Small intestine (tissue), 7 donors: Measurements from ENCODE around the gene CACNB3. TPM values are rescaled to one million over a fixed set of nuclear protein-coding genes. Genes with fewer than 3 reads are reported as not detected.
"Not testable (repeated sequence)": the region's sequence is repeated elsewhere in the genome, so short reads cannot be mapped to it uniquely, and the experiment has no call there.

Experiments used
- DNase-seq, 2 donors: peaks; one replicate each; pipeline versions ENCODE4 v3.0.0 to v3.0.0-alpha.2; 2013
- FAIRE-seq: peaks from 2 replicates; lab custom pipeline; 2012; peaks lifted over from hg19 to GRCh38; lab: Jason Lieb, UNC
- H3K27ac ChIP-seq, 3 donors: one replicate each; pipeline ENCODE4 v1.5.1; 2013; ENCODE audit warnings: low read length in 2 of 3, mild to moderate bottlenecking in 2 of 3, control low read depth in 1 of 3, inconsistent platforms in 1 of 3, low read depth in 1 of 3, moderate library complexity in 1 of 3
- H3K27me3 ChIP-seq, 3 donors: one replicate each; pipeline ENCODE4 v1.6.1; 2013; ENCODE audit warnings: low read length in 3 of 3, inconsistent platforms in 1 of 3; ENCODE audit not compliant: control insufficient read depth in 3 of 3, insufficient read depth in 3 of 3
- H3K36me3 ChIP-seq, 3 donors: one replicate each; pipeline ENCODE4 v1.6.1; 2013; ENCODE audit warnings: low read length in 3 of 3, inconsistent platforms in 1 of 3, low read depth in 1 of 3, mild to moderate bottlenecking in 1 of 3, moderate library complexity in 1 of 3; ENCODE audit not compliant: control insufficient read depth in 3 of 3, insufficient read depth in 2 of 3
- H3K4me1 ChIP-seq, 3 donors: one replicate each; pipeline ENCODE4 v1.6.1; 2013; ENCODE audit warnings: low read length in 2 of 3, inconsistent platforms in 1 of 3, low read depth in 1 of 3, mild to moderate bottlenecking in 1 of 3, moderate library complexity in 1 of 3; ENCODE audit not compliant: control insufficient read depth in 3 of 3, insufficient read depth in 2 of 3
- H3K4me3 ChIP-seq, 3 donors: one replicate each; pipeline ENCODE4 v1.5.1; 2013; ENCODE audit warnings: low read length in 3 of 3, control low read depth in 1 of 3, inconsistent platforms in 1 of 3, low read depth in 1 of 3, mild to moderate bottlenecking in 1 of 3, moderate library complexity in 1 of 3
- H3K9me3 ChIP-seq, 2 donors: one replicate each; pipeline ENCODE4 v1.6.1; 2013; ENCODE audit warnings: low read depth in 1 of 2, low read length in 1 of 2; ENCODE audit not compliant: control insufficient read depth in 2 of 2, insufficient read depth in 1 of 2
- WGBS, 3 donors: extraction: QIAGEN DNeasy Blood & Tissue Kit; methylation state at CpG; one replicate each; pipeline ENCODE4 v1.1.7; 2013; 5-methylcytosine and 5-hydroxymethylcytosine counted together
- polyA plus RNA-seq, 4 donors: library from polyadenylated mRNA; stranded (reverse) in 3 of 4; unstranded in 1 of 4; fragments of 200-250 nt in 3 of 4; fragments of 120-200 nt in 1 of 4; gene quantifications; one replicate each; pipeline versions ENCODE4 v1.2.1 to v1.2.3, GENCODE V29; 2013
- donor health status: healthy with polysubstance abuse.
- donor health status: control.
- donor health status: control.
- donor health status: Bipolar disorder and iron deficiency.
- donor health status: healthy.

The CACNB3 gene
- polyA plus RNA-seq, 4 donors: 11.6 to 12.2 (median 12.0) TPM

DNA sequence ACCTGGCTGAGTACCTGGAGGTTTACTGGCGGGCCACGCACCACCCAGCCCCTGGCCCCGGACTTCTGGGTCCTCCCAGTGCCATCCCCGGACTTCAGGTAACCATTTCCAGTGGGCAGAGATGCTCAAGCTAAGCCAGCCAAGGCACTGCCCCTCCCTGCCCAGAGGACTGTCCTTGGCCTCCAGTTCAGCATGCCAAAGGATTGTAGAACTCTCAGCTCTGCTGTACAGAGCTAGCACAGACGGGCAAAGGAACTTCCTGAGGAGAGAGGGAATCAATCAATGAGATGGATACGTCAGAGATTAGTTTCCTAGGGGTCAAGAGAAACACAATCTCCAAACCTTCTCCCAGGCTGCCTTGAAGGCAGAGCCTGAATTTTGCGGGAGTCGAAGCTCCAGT lies 8.7 kb downstream of the CACNB3 start:
- DNase-seq: no peak

DNA sequence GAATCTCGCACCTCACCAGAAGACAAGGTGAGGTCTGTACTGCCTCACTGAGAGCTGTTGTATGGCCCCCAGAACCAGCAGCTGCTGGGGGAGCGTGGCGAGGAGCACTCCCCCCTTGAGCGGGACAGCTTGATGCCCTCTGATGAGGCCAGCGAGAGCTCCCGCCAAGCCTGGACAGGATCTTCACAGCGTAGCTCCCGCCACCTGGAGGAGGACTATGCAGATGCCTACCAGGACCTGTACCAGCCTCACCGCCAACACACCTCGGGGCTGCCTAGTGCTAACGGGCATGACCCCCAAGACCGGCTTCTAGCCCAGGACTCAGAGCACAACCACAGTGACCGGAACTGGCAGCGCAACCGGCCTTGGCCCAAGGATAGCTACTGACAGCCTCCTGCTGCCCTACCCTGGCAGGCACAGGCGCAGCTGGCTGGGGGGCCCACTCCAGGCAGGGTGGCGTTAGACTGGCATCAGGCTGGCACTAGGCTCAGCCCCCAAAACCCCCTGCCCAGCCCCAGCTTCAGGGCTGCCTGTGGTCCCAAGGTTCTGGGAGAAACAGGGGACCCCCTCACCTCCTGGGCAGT lies 9.3 kb downstream of the CACNB3 start:
- no peak for DNase-seq
- WGBS, 3 donors: 94 to 95% (median 94%) methylated on average over 16 to 17 of the region's 17 CpGs
- no peak for FAIRE-seq
- Histone ChIP-seq H3K27ac (no peak overlapping the region), H3K9me3 (no peaks in the 10 kb centered on the region), H3K36me3 (peaks cover 23 to 89% (median 25%) of the 10 kb centered on the region in 3 donors), H3K27me3 (no peaks in the 10 kb centered on the region), H3K4me3 (no peak overlapping the region), H3K4me1 (no peaks in the 10 kb centered on the region)

More for the DNA sequence above, 8.7 kb downstream of the CACNB3 start:
- Histone ChIP-seq H3K4me1 (peaks cover 0 to 3% (median 0%) of the 10 kb centered on the region in 3 donors), H3K9me3 (no peaks in the 10 kb centered on the region), H3K4me3 (no peak overlapping the region), H3K27ac (no peak overlapping the region), H3K36me3 (peaks cover 20 to 87% (median 23%) of the 10 kb centered on the region in 3 donors), H3K27me3 (no peaks in the 10 kb centered on the region)
- WGBS, 3 donors: 84 to 89% (median 89%) methylated on average over 8 of the region's 8 CpGs
- no peak for FAIRE-seq

- Histone ChIP-seq H3K36me3 (peaks cover 24 to 95% (median 29%) of the 10 kb centered on the region in 3 donors), H3K4me3 (no peak overlapping the region), H3K4me1 (no peaks in the 10 kb centered on the region), H3K27ac (no peak overlapping the region), H3K27me3 (no peaks in the 10 kb centered on the region), H3K9me3 (no peaks in the 10 kb centered on the region)
- FAIRE-seq: no peak
- DNase-seq: no peak
- WGBS, 3 donors: 36 to 69% (median 45%) methylated on average over 2 of the region's 2 CpGs
Observed at GRCh38 chr12:48828293-48828692, 10.0 kb downstream of the CACNB3 start.

- no peaks in the 10 kb centered on the region for H3K4me1 ChIP-seq
- H3K9me3 ChIP-seq: no peaks in the 10 kb centered on the region
- DNase-seq (no peak), FAIRE-seq (no peak)
- H3K4me3 ChIP-seq: no peak overlapping the region
- 88 to 97% (median 89%) methylated on average over 14 to 16 of the region's 16 CpGs for WGBS, 3 donors
- no peak overlapping the region for H3K27ac ChIP-seq
- peaks cover 30 to 93% (median 32%) of the 10 kb centered on the region in 3 donors for H3K36me3 ChIP-seq
- no peaks in the 10 kb centered on the region for H3K27me3 ChIP-seq
Observed at GRCh38 chr12:48828841-48829575, 10.7 kb downstream of the CACNB3 start.

- no peak for DNase-seq
- Histone ChIP-seq H3K27me3 (no peaks in the 10 kb centered on the region), H3K9me3 (no peaks in the 10 kb centered on the region), H3K27ac (no peak overlapping the region), H3K36me3 (peaks cover 34 to 94% (median 40%) of the 10 kb centered on the region in 3 donors), H3K4me3 (no peak overlapping the region), H3K4me1 (no peaks in the 10 kb centered on the region)
- 84 to 91% (median 90%) methylated on average over 6 of the region's 6 CpGs for WGBS, 3 donors
- FAIRE-seq: no peak
Observed at GRCh38 chr12:48831257-48831656, 13.0 kb downstream of the CACNB3 start.

- no peaks in the 10 kb centered on the region for H3K4me1 ChIP-seq
- no peak for FAIRE-seq
- no peak overlapping the region for H3K27ac ChIP-seq
- H3K9me3 ChIP-seq: no peaks in the 10 kb centered on the region
- peaks cover 34 to 93% (median 48%) of the 10 kb centered on the region in 3 donors for H3K36me3 ChIP-seq
- 87 to 93% (median 89%) methylated on average over 12 of the region's 12 CpGs for WGBS, 3 donors
- no peaks in the 10 kb centered on the region for H3K27me3 ChIP-seq
- H3K4me3 ChIP-seq: no peak overlapping the region
- DNase-seq: no peak
Observed at GRCh38 chr12:48832321-48833060, 14.2 kb downstream of the CACNB3 start.

- no peak overlapping the region for H3K27ac ChIP-seq
- no peaks in the 10 kb centered on the region for H3K27me3 ChIP-seq
Observed at GRCh38 chr12:48838048-48838447, 19.8 kb downstream of the CACNB3 start.

GRCh38 chr12:48842021-48842420 lies 23.7 kb downstream of the CACNB3 start:
- not testable (repeated sequence) for H3K9me3 ChIP-seq, H3K4me3 ChIP-seq, H3K27me3 ChIP-seq, DNase-seq, H3K27ac ChIP-seq, H3K4me1 ChIP-seq, FAIRE-seq
- WGBS, 3 donors: 95 to 98% (median 97%) methylated on average over 7 to 29 of the region's 29 CpGs
- H3K36me3 ChIP-seq: peaks cover 24 to 67% (median 33%) of the 10 kb centered on the region in 3 donors

More at GRCh38 chr12:48838048-48838447, 19.8 kb downstream of the CACNB3 start:
- 80 to 87% (median 83%) methylated on average over 4 of the region's 4 CpGs for WGBS, 3 donors
- no peak for DNase-seq
- FAIRE-seq: no peak
- no peaks in the 10 kb centered on the region for H3K9me3 ChIP-seq
- H3K4me1 ChIP-seq: no peaks in the 10 kb centered on the region
- peaks cover 30 to 71% (median 32%) of the 10 kb centered on the region in 3 donors for H3K36me3 ChIP-seq
- no peak overlapping the region for H3K4me3 ChIP-seq
